ENCODE results near the gene DOP1A.
A peak's percentile ranks its signal among the peaks of the same experiment; 100 is the strongest.
"Not testable (repeated sequence)": the region's sequence is repeated elsewhere in the genome, so short reads cannot be mapped to it uniquely, and the experiment has no call there.

DOP1A gene

DNA sequence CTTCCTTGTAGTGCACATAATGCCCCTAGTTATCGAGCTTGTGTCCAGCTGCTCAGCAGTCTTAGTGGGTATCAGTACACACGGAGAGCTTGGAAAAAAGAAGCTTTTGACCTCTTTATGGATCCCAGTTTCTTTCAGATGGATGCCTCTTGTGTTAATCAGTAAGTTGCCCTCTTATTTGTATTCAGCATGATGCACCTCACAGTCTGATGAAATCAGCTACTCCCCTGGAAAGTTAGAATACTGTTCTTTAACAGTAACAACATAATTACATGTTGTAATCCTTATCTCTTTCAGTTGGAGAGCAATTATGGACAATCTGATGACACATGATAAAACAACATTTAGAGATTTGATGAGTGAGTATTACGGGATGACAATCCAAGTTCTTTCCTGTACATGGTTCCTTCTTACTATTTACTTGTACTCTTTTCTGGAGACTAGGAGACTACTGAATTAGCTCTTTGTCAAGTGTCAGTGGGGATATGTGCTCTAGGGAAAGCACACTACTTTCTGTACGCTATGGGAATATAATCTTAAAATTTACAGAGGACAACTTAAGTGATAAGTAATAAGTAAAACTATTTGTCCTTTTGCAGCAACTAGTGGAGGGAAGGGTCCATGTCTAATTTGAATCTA lies 86.5 kb downstream of the DOP1A start:
- DNase-seq, result no peak

DNA sequence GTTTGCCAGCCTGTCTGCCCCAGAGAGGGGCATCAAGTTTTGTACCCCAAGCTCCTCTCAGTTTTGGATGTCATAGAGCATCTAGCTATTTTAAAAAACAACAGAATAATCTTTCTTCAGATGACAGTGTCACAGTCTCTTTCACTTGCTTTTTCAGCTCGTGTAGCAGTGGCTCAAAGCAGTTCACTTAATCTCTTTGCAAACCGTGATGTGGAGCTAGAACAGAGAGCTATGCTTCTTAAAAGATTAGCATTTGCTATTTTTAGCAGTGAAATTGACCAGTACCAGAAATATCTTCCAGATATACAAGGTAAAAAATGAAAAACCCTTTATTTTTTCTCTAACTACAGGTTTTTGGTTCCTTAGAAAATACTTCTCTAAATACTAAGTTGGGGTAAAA lies 88.3 kb downstream of the DOP1A start:
- no peak for DNase-seq

DNA sequence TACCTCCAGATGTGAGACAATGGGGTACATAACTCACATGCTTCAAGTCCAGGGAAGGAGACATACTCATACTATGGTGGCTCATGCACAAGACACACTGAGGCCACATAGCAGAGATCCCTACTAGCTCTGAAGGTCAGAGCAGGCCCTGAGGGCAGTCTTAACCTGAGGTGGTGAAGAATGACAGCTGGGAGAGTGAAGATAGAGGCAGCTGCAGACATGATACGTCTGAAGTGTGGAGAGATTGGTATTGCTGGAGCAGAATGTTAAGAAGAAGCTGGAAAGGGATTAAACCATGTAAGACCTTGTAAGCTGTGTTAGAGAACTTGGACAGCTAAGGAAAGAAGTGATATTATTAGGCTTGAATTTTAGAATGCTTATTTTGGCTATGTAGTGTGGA lies 92.7 kb downstream of the DOP1A start:
- DNase-seq, result no peak

DNA sequence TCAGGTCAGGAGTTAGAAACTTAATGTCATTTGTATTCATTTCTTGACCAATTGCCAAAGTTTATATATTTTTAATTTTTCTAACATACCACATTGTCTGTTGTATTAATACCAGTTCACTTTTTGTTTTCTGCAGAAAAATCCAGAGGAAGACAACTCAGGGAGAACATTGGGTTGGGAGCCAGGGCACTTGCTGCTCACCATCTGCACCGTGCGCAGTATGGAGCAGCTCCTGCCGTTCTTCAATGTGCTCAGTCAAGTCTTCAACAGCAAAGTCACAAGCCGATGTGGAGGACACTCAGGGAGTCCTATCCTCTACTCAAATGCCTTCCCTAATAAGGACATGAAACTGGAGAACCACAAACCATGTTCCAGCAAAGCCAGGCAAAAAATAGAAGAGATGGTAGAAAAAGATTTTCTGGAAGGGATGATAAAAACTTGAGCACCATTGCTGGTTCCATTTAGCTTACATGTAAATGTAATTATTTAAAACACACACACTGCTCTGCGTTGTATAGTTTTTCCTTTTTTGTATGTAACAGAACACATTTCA lies 100.3 kb downstream of the DOP1A start:
- no peak for DNase-seq

DNA sequence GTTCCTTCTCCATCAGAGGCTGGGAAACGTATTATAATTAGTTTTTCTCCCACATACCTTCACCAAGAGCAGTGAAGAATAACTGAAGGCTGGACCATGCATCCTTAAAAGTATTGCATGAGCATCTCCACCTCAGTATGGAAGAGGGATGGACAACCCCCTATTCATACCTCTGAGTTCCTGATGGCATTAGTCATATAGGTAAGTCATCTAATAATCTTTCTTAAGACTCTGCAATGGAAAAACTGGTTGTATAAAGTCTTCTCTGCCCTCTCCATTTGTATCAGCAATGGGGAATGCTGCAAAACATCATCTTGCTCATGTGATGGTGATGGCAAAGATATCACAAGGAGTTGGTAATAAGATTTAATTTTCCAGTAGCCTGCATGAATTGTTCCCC lies 101.1 kb downstream of the DOP1A start:
- DNase-seq, result no peak

DNA sequence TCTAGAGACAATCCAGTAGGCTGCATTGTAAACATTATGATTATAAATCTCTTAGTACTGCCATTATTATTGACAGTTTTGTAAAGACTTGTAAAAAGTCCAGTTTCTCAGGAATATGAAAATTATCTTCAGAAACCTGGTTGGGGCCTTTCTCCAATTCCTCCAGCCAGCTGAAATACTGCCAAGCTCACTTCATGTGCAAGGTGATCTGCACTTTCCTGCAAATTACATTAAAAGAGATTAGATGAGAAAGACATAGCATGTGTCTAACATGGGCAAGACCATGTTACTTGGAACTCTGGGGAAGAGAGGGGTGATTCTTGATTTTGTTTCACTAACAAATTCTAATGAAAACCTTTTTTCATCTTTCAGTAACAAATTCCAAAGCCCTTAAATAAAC lies 101.6 kb downstream of the DOP1A start:
- DNase-seq, result no peak

DNA sequence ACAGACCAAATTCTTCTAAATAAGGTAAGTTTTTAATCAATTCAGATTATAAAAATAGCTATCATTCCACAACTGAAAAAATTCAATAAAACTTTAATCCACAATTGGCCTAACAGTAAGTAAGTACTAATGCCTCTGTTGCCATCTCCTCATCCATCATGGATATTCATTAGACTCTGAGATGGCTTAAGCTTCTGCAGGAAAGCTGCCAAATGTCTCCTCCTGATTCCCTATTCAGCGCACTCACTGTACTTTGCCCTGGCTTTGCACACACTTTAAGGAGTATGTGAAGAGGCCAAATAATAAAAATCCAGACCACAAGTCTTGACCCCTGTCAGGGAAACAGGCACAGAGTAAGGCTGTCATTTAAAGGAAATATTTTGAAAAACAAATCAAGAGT lies 102.0 kb downstream of the DOP1A start:
- DNase-seq, result no peak

DNA sequence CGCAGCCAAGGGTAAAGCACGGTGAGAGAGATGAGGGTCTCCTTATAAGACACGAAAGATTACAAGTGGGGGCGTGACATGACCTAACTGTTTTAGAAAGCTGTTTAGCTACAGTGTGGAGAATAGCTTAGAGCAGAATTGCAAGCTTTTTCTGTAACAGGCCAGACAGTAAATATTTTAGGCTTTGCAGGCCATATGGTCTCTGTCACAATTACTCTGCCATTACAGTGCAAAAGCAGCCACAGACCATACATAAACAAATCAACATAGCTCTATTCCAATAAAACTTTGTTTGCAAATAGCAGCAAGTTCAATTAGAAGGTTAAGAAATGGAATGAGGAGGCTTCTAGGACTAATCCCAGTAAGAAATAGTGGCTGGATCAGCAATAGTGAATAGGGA lies 108.8 kb downstream of the DOP1A start:
- no peak for DNase-seq

DNA sequence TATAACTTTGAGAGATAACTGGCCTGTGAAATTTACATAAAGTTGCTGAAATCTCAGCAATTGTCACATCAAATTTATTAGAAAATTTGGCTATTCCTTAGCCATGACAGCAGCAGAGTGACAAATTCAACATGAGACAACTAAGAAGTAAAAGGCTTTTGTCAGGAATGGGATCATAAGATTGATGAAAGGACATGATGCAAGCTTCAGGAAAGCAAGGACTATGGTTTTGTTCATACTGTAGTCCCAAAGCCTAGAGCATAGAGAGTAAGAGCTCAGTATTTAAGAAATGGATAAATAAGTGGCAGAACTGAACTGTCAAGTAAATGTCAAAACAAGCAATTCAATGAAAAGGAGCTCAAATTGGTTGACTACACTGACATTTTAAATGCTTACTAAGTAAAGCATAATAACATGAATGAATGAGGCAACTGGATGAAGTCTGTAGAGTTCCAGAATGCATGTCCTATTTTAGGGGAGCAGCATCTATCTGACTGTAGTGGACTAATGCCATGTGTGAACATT lies 113.0 kb downstream of the DOP1A start:
- DNase-seq, result no peak

DNA sequence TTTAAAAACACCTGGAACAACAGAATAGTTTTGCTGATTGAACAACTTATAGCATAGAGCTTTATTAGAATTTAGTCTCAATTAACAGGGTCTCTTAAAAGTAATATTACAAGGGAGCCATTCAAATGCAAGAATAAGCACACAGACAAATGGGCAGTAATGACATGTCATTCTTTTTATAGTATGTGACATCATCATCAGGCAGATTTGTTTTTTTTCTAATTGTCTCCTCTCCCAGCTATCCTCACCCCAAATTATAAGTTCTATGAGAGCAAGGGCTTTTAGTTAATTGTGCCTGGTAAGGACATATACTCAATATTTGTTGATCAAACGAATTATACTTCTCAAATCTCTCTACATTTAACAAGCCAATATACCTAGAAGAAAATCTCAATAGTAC lies 114.6 kb downstream of the DOP1A start:
- DNase-seq, result no peak

DNA sequence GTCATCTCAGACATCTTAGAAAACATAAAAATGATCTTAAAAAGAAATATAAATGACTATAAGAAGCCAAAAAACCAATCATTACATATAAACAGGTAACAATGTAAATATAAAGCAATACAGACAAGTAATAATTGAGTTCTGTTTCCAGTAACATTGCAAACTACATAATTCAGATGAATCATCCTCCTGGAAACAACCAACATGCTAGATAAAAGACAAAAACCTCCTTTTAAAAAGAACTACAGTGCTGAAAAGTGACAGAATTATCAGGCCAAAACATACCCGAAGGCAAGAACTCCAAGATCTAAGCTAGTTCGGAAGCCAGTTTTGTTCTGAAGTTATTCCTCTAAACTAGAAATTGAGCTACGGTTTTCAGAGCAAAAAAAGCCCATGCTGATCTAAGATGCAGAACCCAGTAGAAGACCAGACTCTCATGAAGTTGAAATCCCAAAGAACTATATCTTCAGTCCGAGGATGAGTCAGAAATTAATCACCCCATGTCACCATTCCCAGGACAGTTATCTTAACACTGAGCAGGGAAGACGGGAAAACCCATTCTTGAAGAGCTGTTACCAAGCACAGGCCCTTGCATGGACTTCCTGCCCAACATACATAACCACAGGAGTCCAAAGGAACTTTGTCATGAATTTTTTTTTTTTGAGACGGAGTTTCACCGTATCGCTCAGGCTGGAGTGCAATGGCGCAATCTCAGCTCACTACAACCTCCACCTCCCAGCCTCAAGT lies 115.8 kb downstream of the DOP1A start:
- DNase-seq, result no peak

DNA sequence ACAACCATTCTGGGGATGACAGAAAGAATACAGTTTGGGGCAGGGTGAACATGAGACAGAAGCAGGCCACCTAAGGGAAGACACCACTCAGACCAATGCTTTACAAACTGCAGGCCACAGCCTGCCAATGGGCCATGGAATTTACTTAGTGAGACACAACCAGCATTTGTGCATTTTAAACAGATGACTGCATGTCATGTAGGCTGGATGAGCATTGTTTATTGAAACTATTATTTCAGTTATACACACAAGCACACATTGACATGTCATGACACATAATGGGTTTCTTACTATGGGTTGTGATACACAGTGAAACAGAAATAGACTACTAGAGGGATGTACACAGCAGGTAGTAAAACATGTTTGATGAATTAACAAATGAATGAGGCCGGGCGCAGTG lies 117.6 kb downstream of the DOP1A start:
- DNase-seq, result no peak

DNA sequence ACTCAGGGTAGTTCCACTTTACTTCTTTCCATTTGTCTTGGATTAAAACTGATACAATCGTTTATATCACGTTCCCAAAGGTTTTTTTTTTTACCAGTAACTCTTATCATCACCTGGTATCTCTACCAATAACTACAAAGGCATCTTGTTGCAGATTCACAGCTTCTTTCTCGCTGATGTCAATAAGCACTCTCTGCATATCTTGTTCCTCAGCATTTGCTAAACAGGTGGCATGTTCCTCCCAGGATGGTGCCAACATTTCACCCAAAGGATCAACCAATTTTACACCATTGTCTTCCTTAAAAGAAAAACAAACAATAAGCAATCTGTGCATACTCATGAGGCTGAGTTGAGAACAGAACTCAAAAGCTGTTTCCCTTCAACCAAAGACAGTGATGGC lies 121.0 kb downstream of the DOP1A start:
- no peak for DNase-seq

DNA sequence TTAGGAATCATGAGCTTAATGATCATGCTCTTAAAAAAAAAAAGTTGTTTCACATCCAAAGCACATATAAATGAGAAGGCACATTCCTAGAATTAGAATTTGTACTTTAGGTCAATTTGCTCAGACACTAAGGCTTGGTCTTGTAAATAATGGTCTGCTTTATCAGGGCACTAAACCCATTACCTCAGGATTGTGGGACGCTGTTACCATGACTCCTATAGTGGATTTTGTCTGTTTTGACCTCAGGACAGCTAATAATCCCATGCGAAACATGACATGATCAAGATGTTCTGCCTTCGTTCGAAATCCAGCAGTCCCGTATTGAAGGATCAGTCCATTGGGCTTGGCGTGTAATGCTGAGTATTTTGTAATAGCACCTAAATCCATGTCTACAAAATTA lies 123.2 kb downstream of the DOP1A start:
- DNase-seq, result no peak

DNA sequence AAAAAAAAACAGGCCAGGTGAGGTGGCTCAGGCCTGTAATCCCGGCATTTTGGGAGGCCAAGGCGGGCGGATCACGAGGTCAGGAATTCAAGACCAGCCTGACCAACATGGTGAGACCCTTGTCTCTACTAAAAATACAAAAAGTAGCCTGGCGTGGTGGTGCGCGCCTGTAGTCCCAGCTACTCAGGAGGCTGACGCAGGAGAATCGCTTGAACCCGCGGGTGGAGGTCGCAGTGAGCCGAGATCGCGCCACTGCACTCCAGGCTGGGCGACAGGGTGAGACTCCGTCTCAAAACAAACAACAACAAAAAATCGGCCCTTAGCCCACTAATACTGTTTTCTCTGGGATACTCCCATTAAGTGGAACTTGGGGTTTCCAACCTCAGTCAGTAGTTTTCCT lies 124.5 kb downstream of the DOP1A start:
- not testable (repeated sequence) for DNase-seq

DNA sequence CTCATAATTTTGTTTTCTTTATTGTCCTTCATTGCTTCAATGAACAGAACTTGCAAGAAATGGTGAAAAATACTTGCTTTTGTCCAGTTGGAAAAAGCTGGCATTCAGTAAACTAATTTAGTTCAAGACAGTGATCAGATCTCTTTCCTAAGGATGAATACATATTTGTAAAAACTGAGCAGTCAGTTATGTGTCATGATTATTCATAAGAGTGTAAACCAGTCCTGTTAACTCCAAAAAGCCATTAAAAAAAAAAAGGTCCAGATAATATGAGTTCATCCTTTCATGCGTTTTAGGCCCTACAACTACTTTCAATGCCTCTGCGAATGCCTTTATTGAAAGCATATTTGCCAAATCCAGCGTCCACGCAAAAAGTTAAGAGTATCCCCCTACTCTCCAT lies 125.0 kb downstream of the DOP1A start:
- DNase-seq, result no peak

DNA sequence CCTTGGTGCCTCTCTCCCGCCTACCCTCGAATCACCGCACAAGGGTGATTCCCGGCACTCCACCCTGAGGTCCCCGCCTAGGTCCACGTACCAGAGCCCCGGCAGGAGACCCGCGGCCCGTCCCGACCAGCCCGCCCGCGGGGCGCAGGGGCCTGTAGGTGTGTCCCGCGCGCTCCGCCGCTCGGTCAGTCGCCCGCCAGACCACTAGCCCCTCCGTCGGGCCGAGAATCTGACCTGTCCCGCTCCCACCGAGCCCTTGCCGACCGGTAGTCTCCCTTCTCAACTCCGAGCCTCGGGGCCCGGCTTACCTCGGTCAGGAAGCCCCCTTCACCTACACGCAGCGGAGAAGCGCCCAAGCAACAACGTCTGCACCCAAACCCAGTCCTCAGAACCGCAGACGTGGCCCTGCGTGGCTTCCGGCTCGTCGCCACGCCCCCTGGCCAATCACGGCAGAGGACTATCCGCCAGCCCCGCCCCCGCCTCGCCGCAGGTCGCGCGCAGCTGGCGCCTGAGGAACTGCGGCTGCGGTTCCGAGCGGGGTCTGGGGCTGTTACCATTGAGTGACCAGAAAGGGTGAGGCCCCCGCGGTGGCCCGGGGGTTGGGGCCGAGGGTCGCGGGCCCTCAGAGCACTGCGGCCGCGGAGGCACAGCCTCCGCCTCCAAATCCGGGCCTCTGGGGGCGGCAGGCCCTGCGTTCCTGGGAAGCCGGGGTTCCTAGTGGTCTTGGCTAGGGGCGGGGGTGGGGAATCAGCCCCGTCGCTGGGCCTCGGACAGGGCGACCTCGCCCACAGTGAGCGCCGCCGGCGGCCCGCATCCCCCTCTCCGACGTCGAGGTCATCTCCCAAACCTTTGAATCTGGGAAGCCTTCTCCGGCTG lies 125.6 kb downstream of the DOP1A start, which contains the start of the genes PGM3 and RWDD2A:
Gene PGM3 (minus strand): TSS at position 395 of the 876 bp plus-strand sequence. CDS start 2,253 bp downstream, outside the sequence.
Gene RWDD2A (plus strand): TSS at position 487 of the 876 bp plus-strand sequence. CDS start 1,095 bp downstream, outside the sequence.
- peak; percentile 90 for DNase-seq

DNA sequence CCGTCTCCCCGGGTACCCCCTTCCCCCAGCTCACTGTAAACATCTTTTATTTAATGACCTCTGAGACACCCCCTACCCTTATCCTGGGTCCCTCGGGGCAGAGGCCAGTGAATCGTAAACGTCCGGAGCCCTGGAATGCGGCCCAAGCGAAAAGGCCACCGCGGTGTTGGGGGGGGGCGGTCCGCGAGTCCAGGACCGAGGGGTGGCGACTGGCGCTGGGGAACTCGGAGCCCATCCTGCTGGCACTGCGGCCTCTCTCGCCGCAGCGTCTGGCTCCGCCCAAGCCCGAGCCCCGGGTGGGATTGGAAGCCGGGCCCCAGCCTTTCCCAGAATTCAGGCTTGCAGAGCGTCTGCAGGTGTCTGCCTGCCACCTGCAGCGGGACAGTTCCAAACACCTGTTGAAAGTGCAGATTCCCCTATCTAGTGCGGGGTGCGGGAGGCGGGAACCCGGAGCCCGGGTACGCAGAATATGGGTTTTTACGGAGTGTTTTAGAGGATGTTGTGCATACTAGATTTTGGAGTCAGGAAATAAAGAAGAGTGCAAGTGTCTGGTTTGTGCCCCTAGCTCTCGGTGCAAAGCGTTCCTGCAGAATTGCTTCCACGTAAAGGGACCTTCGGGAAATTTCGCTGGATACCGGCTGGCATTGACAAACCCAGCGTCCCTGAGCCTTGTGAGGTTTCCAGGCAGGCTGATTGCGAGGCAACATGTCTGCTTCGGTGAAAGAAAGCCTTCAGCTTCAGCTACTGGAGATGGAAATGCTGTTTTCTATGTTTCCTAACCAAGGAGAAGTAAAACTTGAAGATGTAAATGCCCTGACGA lies 126.5 kb downstream of the DOP1A start:
- DNase-seq, result peak; percentile 41

DNA sequence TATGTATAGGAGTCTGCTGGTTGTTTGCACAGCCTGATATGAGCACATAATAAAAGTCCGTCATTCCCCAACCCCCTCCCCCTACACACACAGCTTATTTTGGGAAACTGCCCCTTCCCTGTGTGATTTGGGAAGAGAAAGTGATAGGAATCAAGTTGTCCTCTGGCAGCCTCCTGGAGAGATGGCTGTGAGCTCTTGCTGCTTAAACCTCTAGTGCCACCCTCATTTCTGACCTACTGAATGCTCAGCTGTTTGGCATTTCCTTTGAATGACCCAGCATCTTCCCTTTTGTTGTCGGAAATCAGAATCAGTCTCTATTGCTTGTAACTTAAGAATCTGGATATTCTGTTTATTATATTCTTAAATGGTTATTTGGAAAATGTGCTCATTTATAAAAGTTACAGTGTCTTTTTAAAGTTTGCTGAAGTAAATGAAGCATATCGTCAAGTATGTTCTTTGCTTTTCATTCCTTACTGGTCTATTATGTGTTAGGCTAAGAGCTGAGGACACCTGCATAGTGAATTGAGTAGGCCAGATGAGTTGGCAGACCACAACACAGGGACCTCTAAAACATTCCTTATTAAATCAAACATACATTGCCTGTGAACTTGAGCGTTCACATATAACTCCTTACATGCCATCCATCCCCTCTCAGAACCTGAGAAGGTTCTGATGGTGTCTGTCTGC lies 131.2 kb downstream of the DOP1A start:
- no peak for DNase-seq

DNA sequence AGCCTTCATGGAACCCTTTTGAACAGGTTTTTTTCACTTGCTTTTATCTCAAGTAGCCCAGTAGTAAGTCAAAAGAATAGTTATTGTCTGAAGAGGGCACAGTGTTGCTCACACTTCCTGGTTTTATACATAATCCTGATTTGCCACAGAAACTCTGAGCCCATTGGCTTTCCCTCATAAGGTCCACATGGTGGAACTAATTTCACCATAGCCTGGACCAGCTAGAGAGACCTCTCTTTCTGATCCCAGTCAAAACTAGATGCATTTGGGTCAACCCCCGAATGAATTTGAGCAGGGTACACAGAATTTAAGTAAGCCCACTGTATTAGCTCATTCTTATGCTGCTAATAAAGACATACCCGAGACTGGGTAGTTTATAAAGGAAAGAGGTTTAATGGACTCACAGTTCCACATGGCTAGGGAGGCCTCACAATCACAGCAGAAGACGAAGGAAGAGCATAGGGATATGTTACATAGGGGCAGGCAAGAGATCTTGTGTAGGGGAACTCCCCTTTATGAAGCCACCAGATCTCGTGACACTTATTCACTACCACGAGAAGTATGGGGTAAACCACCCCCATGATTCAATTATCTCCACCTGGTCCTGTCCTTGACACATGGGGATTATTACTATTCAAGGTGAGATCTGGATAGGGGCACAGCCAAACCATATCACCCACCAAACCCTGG lies 131.8 kb downstream of the DOP1A start:
- DNase-seq, result no peak

DNA sequence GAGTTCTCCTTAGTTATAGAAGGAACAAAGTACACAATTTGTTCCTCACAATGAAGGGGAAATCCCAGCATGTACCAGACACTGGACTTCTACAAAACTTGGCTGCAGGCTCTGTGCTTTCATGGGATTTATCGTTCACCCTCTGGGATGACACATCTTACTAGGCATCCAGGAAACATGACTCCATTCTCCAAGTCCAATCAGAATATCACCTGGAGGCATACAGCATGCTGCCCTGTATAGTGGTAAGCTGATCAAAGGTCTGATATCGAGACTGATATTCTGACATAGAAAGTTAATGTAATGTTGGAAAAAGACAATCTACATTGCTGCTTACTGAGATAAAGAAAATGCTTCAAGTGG lies 132.4 kb downstream of the DOP1A start:
- no peak for DNase-seq
